GM18502 (cell line): ENCODE data around the gene COL5A1.

Experiments
- ATAC-seq: cut with Tn5 transposase; IDR thresholded peaks from one replicate; pipeline ENCODE4 v1.9.1; 2021; ENCODE audit warnings: mild to moderate bottlenecking; ENCODE audit not compliant: unreplicated experiment, poor library complexity

The COL5A1 gene

DNA sequence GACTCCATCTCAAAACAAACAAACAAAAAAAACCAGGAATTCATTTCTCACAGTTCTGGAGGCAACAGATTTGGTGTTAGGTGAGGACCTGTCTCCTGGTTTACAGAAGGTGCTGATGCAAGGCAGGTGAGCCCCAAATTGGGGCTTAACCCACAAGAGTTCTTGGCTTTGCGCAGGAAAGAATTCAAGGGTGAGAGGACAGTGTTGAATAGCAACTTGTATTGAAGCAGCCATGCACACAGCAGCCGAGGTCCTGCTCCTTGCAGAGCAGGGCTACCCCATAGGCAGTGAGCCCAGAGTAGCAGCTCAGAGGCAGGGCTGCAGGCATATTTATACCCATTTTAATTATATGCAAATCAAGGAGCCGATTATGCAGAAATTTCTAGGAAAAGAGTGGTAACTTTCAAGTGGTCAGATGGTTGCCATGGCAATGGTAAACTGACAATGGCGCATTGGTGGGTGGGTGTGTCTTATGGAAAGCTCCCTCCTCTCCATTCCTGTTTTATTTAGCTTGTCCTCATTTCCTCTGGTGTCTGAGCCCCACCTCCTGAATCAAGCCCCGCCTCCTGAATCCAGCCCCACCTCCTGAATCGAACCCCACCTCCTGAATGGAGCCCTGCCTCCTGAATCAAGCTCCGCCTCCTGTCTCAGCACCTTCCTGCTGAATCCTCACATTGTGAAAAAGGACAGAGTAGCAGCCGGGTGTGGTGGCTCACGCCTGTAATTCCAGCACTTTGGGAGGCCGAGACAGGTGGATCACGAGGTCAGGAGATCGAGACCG is 34.5 kb upstream of the COL5A1 start:
- no peak for ATAC-seq

DNA sequence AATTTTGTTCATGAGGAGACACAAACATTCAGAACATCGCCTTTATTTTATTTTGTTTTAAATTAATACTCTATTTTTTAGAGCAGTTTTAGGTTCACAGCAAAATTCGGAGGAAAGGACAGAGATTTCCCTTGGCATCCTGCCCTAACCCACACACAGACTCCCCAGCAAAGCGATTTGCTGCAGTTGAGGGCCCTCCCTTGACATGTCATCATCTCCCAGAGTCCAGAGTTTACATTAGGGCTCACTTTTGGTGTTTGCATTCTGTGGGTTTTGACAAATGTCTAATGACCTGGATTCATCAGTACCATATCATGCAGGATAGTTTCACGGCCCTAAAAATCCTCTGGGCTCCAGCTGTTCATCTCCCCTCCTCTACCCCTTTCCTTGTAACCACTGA is 33.6 kb upstream of the COL5A1 start:
- no peak for ATAC-seq

DNA sequence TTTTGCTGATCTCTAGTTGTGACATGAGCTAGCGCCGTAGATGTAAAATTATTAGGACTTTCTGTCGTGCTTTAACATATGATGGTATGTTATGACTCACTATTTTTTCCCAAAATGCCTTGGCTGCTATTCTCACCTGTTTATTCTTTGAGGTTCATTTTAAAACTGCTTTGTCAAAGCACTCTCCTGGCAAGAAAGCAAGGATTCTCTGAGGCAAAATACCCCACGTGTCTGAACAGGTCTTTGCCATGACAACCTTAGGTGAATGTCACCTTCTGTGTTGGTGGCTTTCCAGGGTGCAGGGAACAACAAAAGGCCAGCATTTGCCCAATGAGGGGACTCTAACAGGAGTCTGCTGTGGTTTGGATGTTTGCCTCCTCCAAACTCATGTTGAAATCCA is 30.6 kb upstream of the COL5A1 start:
- ATAC-seq = no peak

DNA sequence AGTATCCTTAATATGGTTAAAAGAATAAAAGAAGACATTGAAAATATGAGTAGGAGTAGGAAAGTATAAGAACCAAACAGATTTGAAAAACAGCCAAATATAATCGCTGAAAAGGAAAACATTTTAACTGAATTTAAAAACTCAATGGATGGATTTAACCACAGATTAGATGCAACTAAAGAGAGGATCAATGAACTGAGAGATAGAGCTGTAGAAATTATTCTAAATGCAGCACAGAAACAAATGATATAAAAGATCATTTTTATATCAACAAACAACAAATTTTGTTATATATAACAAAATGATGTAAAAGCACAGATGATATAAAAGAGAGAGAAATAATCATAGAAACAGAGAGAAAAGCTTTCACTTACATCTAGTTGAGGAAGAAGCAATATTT is 29.3 kb upstream of the COL5A1 start:
- no peak for ATAC-seq

DNA sequence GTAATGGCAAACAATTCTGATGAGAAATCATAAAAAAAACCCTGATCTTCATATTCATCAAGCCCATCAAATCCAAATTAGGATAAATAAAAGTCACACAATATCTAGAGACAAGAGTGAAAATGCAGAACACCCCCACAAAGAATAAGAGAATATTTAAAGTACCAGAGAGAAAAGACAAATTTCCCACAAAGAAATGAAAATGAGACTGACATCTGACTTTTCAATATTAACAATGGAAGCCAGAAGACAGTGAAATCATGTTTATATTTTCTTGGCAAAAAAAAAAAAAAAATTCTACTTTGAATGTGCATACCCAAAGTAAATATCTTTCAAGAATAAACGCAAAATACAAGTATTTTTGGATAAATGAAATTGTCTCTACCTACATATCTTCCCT is 28.9 kb upstream of the COL5A1 start:
- ATAC-seq = no peak

DNA sequence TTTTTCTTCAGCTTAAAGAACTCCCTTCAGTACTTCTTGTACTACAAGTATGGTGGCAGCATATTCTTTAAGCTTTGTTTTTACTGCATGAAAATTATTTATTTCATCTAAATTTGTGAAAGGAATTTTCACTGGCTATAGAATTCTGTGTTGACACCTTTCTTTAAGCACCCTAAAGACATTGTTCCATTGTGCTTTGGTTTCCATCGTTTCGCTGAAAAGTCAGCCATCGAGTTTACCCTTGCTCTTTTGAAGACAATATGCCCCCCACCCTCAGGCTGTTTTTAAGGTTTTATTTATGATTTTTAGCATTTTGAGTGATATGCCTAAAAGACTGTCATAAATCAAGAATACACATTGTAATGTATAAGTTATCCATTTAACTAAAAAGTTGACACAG is 27.3 kb upstream of the COL5A1 start:
- no peak for ATAC-seq

DNA sequence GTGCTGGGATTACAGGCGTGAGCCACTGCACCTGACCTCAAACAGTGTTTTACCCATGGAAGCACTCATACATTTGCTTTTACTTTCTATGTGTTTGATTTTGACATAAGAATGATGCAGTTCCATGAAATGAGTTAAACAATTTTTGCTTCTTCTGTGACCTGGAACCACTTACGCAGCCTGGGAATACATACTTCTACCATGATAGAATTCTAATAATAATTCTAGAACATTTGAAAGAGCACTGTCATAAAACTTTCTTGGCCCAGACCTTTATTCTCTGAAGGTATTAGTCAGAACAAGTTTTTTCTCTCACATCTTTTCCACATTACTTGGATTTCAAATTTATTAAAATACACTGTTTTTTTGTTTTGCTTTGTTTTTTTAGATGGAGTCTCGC is 25.3 kb upstream of the COL5A1 start:
- no peak for ATAC-seq

DNA sequence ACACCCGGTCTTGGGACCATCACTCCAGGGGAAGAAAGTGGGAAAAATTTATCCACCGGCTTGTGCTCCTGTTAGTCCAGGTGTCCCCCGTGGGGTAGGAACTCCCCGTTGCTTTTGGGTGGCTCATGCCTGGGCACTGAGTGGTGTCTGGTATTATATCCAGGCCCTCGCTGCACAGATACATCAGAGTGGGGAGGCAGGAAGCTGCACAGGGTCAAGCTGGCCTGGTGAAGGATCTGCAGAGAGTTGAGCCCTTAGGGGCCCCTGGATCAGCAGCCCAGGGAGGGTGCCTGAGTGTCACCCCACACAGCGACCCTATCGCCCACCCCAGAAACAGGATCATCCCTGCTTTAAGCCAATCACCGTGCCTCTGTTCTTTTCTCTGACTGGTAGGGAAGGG is 24.4 kb upstream of the COL5A1 start:
- ATAC-seq = no peak

DNA sequence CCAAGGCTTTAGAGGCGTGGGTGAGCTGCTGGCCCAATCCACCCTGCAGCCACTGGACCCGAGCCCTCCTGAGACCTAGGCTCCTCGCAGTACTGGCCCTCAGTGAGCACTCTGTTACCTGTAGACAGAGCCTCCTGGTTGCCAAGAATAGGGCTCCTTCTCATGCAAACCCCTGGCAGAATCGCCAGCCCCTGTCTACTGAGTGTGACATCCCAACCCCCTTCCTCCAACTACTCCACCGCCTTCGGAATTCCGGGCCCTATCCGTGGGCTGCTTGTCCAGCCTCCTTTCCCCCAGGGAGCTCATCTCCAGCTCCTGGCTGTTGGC is 23.8 kb upstream of the COL5A1 start:
- ATAC-seq = no peak

DNA sequence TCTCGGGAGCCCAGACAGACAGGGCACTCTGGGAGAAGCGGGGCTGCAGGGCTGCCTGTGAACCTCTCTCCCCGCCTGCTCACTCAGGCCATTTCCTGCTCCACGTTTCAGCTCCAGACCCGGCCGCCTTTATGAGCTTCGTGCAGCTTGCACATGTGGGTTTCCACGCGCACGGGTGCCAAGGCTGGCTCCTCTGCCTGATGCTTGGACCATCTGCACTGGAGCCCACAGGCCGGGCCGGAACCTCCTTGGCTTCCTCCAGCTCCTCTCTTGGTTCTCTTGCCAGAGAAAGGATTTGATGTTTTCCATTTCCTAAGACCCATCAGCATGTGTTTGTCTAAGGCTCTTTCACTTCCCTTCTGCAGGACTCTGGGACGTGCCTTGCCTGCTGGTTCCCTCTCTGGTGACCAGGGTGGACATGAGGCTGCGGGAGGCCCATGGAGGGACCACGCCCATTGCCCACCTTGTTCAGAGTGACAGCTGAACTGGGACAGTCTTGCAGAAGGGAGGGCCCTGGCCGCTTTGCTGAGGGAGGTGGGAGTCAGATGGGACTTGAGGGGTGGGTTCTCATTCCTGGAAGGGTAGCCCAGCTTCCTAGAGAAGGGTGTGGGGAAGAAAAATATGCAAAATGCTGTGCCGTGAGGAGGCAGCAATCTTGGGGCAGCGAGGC is 23.3 kb upstream of the COL5A1 start:
- no peak for ATAC-seq

DNA sequence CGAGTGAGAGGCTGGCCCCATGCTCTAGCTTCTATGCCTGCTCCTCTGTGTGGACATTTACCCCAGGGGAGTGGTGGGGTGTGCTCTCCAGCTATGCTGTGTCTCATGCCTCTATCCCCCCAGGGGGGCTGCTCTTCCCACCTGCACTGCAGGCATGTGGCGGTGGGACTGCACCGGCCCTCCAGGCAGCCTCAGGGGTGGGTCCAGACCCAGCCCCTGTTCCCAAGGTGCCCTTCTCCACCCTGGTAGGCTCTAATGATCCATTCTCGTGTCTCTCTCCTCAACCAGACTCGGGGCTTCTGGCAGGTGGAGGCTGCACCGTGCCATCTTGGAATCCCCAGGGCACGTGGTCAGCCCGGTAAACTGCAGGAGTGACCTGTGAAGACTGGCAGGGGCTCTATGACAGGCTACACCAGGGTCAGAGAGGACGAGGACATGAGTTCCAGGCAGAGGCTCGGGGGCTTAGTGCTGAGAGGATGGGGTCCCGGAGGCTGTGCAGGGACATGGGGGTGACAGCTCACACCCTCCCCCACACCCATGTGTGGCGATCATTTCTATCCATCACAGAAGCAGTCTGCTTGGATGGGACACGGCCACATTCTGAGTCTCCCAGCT is 22.7 kb upstream of the COL5A1 start:
- no peak for ATAC-seq

DNA sequence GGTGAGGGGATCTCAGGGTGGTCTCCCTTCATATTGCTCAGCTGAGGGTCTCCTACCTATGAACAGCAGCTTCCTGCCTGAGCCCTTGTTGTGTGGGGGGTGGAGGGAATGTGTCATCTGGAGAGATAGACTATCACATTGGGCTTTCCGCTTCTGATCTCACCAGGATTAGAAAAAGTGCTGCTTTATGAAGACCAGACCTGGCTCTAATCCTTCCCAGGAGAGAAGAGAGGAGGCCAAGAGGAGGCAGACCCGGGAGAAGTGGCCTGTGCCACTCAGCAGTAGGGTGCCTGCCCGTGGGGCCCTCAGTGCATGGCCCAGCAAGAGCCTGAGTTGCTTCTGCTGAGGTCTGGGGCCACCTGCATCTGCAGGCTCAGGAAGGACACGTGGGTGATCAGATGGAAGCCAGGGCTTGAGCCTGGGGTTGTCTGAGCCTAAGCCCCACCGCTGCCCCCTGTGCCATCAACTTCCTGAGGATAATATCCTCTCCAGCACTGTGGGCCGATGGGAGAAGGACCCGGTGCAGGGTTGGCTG is 22.1 kb upstream of the COL5A1 start:
- no peak for ATAC-seq

DNA sequence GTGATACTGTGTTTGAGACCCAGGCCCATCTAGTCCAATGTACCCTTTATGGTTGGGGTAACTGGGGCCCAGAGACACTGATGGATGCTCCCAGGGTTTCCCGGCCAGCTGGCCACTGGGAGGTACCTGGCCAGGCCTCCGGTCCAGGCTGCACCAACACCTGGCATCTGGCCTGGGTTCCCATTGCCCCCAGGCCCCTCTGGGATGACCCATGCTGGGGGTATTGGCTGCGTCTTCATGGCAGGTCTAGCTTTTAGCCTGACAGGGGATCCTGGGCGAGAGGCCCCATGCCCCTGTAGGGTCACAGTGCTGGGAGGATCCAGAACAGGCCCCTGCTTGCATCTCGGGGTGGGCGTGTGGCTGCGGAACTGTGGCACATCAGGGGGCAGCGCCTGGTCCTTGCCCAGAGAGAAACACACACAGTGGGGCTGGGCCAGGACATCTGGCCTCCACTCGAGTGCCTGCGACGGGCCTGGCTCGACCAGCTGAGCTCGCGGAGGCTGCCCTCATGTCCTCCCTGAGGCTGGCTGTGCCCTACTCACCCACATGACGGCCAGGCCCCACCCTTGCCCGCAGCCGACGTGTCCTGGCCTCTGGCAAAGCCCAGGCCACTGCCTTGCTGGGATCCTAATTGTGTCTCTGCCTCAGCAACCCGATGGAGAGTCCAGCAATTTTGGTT is 21.5 kb upstream of the COL5A1 start:
- no peak for ATAC-seq

DNA sequence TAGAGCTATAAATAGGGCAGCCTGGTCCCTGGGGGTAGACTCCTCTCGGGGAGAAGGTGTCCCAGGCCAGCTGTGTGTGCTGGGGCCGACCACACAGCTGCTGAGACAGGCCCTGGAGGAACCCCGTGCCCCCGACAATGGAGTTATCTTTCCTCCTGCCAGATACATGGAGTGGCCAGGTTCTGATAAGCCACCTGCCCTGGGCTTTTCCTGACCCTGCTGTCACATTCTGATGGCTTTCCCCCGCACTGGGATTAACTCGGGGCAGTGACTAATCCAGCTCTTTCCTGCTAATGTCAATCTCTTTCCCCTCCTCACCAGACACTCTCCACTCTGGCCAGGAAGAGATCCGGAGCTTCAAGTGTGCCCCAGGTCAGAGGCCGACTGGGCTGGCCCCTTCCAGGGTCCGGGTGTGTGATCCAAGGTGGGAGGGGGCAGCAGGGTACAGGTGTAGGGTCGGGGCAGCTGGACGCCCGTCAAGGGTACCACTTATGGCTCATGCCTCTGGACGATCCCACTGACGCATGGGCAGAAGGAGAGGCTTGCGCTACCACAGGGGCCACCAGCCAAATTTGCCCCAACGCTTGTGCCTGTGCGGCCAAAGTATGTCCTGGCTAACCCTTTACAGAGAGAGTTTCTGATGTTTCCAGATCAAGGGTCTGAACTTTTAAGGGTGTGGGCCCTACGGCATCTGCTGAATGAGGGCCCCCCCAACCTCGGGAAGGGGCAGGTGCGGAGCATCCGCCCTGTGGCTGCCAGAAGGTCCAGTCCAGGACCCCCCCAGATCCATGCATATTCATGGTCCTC is 20.6 kb upstream of the COL5A1 start:
- ATAC-seq = no peak

DNA sequence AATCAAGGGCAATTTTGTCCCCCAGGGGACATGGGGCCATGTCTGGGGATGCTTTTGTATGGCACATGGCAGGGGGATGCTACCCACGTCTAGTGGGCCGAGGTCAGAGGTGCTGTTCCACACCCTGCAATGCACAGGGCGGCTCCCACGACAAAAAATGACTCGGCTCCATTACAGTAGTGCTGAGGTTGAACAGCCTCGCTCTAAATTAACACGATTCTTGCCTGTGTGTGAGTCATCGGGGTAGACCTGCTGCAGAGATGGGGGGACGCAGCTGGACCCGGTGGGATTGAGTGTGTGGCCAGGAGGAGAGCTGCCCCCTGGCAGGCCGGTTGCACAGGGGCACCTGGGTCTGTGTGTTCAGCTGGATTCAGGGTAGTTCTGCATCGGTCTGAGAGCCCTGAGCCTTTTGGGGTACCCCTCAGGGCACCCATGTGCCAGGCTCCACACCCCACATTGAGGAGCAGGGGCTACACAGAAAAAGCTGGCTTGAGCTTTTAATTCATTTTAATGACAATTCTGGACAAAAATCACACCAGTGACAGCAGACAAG is 20.0 kb upstream of the COL5A1 start:
- no peak for ATAC-seq

DNA sequence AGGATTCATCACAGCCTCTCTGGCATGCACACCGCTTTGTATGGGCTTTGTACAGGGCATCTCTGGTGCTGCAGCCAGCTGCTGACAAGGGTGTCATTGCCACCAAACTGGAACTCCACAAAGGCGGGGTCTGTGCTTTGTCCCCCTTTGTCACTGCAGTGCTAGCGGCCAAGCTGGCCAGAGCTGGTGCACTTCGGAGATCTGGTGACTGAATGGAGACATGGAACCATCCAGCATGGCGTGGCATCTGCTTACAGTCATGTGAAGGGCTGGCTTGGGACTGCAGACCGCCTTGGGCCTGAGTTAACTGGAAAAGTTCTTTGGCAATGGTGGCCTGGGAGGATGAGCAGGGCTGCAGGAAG is 18.7 kb upstream of the COL5A1 start:
- no peak for ATAC-seq

DNA sequence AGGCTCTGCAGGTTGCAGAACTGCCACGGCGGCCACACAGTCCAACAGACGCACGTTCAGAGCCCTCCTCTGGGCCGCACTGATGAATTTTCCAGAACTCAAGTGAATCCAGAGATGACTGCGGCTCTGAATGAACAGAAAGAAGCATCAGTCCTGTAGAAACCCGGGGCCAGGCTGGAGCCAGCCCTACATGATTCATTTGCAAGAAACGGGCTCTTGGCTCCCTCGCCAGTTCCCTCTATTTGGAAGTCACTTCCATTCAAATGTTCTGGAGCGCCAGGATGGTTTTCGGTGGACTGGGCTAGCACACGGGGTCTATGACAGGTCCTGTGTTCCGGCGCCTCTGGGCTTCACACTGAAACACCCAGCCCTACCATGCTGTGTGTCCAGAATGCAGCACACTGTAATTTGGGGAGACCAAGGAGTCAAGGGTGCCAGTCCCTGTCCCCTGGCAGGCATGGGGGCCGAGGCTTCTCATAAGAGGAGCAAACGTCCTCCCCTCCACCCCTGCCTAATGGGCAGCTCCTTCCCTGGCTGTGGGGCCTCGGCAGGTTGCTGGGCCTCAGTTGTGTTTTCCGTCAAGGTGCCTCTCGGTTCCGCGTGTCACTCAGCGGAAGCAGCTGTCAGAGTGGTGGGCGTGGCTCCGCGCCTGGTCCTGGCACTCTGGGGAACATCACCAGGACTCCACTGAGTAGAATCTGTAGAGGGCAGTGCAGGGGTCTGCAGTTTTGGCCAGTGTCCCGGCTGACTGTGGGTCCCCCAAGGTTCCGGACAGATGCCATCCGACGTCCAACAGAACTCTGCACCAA is 18.1 kb upstream of the COL5A1 start:
- no peak for ATAC-seq

DNA sequence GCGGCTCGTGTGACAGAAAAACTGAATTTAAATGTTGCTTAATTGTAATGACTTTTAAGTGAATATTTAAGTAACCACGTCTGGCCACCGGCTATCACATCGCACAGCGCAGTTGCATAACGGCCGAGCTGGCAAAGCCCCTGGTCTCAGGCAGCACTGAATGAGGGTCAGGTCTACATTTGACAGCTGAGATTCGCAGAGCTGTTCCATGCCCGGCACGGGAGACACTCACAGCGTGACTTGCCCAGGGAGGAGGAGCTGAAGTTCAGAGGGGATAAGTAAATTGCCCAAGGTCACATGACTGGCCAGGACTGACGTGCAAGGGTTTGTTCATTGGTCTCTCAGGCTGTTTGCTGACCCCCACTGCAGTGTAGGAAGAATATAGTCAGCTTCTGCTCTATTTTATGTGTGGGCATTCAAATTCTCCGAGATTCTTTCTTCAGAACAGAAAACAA is 17.4 kb upstream of the COL5A1 start:
- no peak for ATAC-seq

DNA sequence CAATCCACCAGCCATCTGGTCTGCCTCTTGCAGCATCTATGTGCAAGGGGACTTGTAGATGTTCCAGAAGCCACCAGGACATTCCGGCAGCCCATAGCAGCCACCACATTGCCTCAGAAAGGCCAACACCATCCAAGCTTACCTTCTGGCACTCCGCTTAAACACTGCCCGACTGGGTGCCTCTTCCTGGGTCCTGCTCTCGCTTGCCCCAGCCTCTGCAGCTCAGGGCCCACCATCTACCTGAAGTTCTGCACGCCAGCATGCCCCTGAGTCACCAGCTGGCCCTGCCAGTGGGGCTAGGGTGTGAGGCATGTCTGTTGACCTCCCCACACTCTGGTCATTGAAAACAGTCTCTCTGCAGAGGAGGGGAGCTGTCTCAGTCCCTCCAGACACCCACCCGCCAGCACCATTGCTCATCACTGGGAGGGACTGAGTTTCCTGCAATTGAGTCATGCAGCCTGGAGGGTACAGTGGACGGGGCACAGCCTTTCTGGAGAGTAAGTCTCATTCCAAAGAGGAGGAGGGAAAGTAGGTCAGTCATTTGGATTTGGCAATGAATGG is 16.9 kb upstream of the COL5A1 start:
- no peak for ATAC-seq
